Measurements from ENCODE around the gene AGFG2. TPM values are rescaled to one million over a fixed set of nuclear protein-coding genes. Genes with fewer than 3 reads are reported as not detected.
A peak's percentile ranks its signal among the peaks of the same experiment; 100 is the strongest.

Gene AGFG2
- total RNA-seq, 1 experiment from 2014 or later = 11.2 TPM

GRCh38 chr7:100567751-100568175 is 28.8 kb downstream of the AGFG2 start:
- no peaks in the 10 kb centered on the region for H4K20me1 ChIP-seq (ENCODE audit: control insufficient read depth, insufficient read depth, insufficient read length)
- peaks cover 5% of the 10 kb centered on the region for H3K27me3 Mint-ChIP-seq (ENCODE audit: low read depth)
- no peaks in the 10 kb centered on the region for H3K79me2 ChIP-seq (ENCODE audit: insufficient read depth, low read length)
- H3K4me2 ChIP-seq (ENCODE audit: insufficient read depth, insufficient read length, low read length) = no peak overlapping the region
- H3K23ac ChIP-seq (ENCODE audit: insufficient read length, low read depth, low read length) = no peak overlapping the region
- no CpG with 5 or more reads among the region's 3 CpGs for WGBS (ENCODE audit: extremely low coverage, insufficient read length, low lambda C conversion rate)
- peaks cover 9% of the 10 kb centered on the region for H3K23me2 ChIP-seq (ENCODE audit: insufficient read length, low read depth, low read length, poor library complexity, severe bottlenecking)
- no peak overlapping the region for H2BK20ac ChIP-seq (ENCODE audit: low read depth, low read length, poor library complexity, severe bottlenecking)
- peak; percentile 20 for DNase-seq
- no peak overlapping the region for H4K5ac ChIP-seq (ENCODE audit: insufficient read length, low read depth, low read length)
- peak overlapping the region in 1 of 2 experiments; percentile 7; a peak in 1 of 5 replicates for H3K4me3 Mint-ChIP-seq
- H2BK15ac ChIP-seq (ENCODE audit: low read depth, low read length) = no peak overlapping the region
- peaks cover 0 to 2% of the 10 kb centered on the region in 2 experiments; a peak in 1 of 5 replicates for H3K9me3 Mint-ChIP-seq
- H2BK12ac ChIP-seq (ENCODE audit: insufficient read length, low read depth, low read length) = no peak overlapping the region
- no peak overlapping the region for H3K56ac ChIP-seq (ENCODE audit: insufficient read length, low read depth, low read length)
- peaks cover 9% of the 10 kb centered on the region; the same call in 1 of the 2 replicates for H3K4me1 ChIP-seq (ENCODE audit: insufficient read depth, low read length)
- H2BK120ac ChIP-seq (ENCODE audit: low read depth, low read length, poor library complexity, severe bottlenecking) = no peak overlapping the region
- H2BK5ac ChIP-seq (ENCODE audit: insufficient read length, low read length) = no peak overlapping the region
- H3K18ac ChIP-seq (ENCODE audit: insufficient read length, low read depth, low read length) = no peak overlapping the region
- no peaks in the 10 kb centered on the region for H3K79me1 ChIP-seq (ENCODE audit: insufficient read depth, low read depth, low read length, poor library complexity, severe bottlenecking)
- no peak overlapping the region for H2AFZ ChIP-seq (ENCODE audit: low read length)
- H3K27ac Mint-ChIP-seq = no peak overlapping the region
- no peak overlapping the region for H3K14ac ChIP-seq (ENCODE audit: insufficient read depth, low read length)
- peaks cover 34 to 43% of the 10 kb centered on the region in 2 experiments for H3K4me1 Mint-ChIP-seq
- TF ChIP-seq, protein P1, sequence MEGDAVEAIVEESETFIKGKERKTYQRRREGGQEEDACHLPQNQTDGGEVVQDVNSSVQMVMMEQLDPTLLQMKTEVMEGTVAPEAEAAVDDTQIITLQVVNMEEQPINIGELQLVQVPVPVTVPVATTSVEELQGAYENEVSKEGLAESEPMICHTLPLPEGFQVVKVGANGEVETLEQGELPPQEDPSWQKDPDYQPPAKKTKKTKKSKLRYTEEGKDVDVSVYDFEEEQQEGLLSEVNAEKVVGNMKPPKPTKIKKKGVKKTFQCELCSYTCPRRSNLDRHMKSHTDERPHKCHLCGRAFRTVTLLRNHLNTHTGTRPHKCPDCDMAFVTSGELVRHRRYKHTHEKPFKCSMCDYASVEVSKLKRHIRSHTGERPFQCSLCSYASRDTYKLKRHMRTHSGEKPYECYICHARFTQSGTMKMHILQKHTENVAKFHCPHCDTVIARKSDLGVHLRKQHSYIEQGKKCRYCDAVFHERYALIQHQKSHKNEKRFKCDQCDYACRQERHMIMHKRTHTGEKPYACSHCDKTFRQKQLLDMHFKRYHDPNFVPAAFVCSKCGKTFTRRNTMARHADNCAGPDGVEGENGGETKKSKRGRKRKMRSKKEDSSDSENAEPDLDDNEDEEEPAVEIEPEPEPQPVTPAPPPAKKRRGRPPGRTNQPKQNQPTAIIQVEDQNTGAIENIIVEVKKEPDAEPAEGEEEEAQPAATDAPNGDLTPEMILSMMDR (conservative IDR thresholded peaks at IDR 0.05) = no peak
- H4K91ac ChIP-seq (ENCODE audit: insufficient read length, low read depth, low read length) = no peak overlapping the region
- H3K27ac ChIP-seq (ENCODE audit: insufficient read length, low read depth, low read length) = no peak overlapping the region
- H3T11ph ChIP-seq (ENCODE audit: low read length) = no peak overlapping the region
- H3K9me3 ChIP-seq (ENCODE audit: control insufficient read depth, low read depth, low read length) = no peaks in the 10 kb centered on the region
- no peak overlapping the region for H3K9ac ChIP-seq (ENCODE audit: extremely low read depth, insufficient read length, low read length)
- H3K4ac ChIP-seq (ENCODE audit: low read depth, low read length) = no peak overlapping the region
- H3K27me3 ChIP-seq (ENCODE audit: insufficient read depth, low read length) = no peaks in the 10 kb centered on the region
- H2AK5ac ChIP-seq (ENCODE audit: insufficient read length, low read length) = no peak overlapping the region
- no peak overlapping the region for H4K8ac ChIP-seq (replicated peaks; ENCODE audit: insufficient read length, low read depth, low read length)
- peaks cover 2 to 4% (median 2%) of the 10 kb centered on the region in 3 experiments; a peak in 3 of 7 replicates for H3K36me3 Mint-ChIP-seq (ENCODE audit: insufficient read depth in 1 of 3, low read depth in 3 of 3)
